ENCODE measurements around the gene BCAN.
A peak's percentile ranks its signal among the peaks of the same experiment; 100 is the strongest.

Gene BCAN

DNA sequence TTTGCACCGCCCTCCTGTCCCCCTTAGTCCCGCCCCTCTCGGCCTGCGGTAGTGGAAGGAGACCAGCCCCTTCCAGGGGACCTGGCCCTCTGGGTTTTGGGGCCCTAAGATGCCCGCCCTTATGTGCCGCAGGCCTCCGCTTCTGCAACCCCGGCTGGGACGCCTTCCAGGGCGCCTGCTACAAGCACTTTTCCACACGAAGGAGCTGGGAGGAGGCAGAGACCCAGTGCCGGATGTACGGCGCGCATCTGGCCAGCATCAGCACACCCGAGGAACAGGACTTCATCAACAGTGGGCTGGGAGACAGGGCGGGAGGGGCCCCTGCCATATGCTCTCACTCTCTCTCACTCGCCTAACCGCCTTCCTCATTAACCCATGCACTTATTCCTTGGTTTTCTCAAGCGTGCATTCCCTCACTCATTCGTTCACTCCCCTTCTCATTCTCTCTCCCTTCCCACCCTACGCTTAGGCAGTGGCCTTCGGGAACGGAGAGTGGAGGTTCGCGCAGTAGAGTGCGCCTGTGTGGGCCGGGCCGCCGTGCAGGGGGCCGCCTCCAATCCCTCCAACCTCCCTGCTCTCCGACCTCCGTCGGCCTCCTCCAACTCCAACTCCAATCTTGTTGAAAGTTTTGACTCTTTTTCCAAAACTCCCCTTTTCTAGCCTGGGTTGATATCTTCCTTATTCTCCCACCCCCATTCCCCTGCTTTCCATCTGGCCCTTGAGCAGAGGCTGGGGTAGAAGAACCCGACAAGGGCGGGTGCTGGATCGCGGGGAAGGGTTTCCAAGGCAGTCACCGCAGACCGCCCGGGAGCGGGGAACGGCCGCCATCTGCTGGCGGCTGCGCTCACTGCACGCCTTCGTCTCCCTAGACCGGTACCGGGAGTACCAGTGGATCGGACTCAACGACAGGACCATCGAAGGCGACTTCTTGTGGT lies 15.2 kb downstream of the BCAN start:
- peaks cover 52 to 56% of the 10 kb centered on the region in 2 experiments for H3K27me3 ChIP-seq (ENCODE audit: control insufficient read depth in 1 of 2, insufficient read depth in 1 of 2, low read length in 2 of 2)
- H2BK5ac ChIP-seq (ENCODE audit: low read depth, low read length, poor library complexity, severe bottlenecking), result no peak overlapping the region
- H3K27ac ChIP-seq (ENCODE audit: low read length, poor library complexity, severe bottlenecking), result no peak overlapping the region
- no peak overlapping the region for H2BK120ac ChIP-seq (ENCODE audit: low read depth, low read length)
- no peak overlapping the region for H2AFZ ChIP-seq (ENCODE audit: low read depth, low read length)
- peaks cover 0 to 2% of the 10 kb centered on the region in 2 experiments for H3K36me3 ChIP-seq (ENCODE audit: control insufficient read depth in 1 of 2, insufficient read depth in 2 of 2, low read depth in 1 of 2, low read length in 2 of 2)
- H2AK5ac ChIP-seq (ENCODE audit: low read length, severe bottlenecking), result no peak overlapping the region
- no peak overlapping the region for H3K14ac ChIP-seq (ENCODE audit: low read length in 2 of 2)
- H3K4me3 ChIP-seq (ENCODE audit: insufficient read depth in 1 of 2, low read depth in 1 of 2, low read length in 2 of 2), result peak overlapping the region in 1 of 2 experiments; percentile 71
- H2BK15ac ChIP-seq (ENCODE audit: low read depth, poor library complexity, severe bottlenecking), result no peak overlapping the region
- peak overlapping the region; percentile 65 for H4K8ac ChIP-seq (ENCODE audit: low read length)
- peak; percentile 75 for DNase-seq
- peak overlapping the region; percentile 71 for H3K4me2 ChIP-seq (ENCODE audit: low read length, poor library complexity, severe bottlenecking)
- 2% methylated on average over 54 of the region's 54 CpGs for WGBS
- no peak overlapping the region for H3K4ac ChIP-seq (ENCODE audit: low read depth in 1 of 2, low read length in 2 of 2)
- peak overlapping the region in 1 of 2 experiments; percentile 48 for H3K18ac ChIP-seq (ENCODE audit: low read depth in 1 of 2, low read length in 2 of 2)
- peaks cover 13% of the 10 kb centered on the region for H3K79me1 ChIP-seq (replicated peaks; ENCODE audit: low read length, poor library complexity, severe bottlenecking)
- no peak overlapping the region for H3K23ac ChIP-seq (ENCODE audit: low read length in 2 of 2)
- H2BK12ac ChIP-seq (ENCODE audit: low read length in 2 of 2), result no peak overlapping the region
- peaks cover 36% of the 10 kb centered on the region for H3K4me1 ChIP-seq (ENCODE audit: control insufficient read depth, insufficient read depth, low read depth, low read length)
- no peaks in the 10 kb centered on the region for H3K9me3 ChIP-seq (ENCODE audit: control insufficient read depth, low read length)
- no peak overlapping the region for H4K91ac ChIP-seq (ENCODE audit: low read length)
- H3K9ac ChIP-seq (ENCODE audit: low read length), result peak overlapping the region; percentile 49

DNA sequence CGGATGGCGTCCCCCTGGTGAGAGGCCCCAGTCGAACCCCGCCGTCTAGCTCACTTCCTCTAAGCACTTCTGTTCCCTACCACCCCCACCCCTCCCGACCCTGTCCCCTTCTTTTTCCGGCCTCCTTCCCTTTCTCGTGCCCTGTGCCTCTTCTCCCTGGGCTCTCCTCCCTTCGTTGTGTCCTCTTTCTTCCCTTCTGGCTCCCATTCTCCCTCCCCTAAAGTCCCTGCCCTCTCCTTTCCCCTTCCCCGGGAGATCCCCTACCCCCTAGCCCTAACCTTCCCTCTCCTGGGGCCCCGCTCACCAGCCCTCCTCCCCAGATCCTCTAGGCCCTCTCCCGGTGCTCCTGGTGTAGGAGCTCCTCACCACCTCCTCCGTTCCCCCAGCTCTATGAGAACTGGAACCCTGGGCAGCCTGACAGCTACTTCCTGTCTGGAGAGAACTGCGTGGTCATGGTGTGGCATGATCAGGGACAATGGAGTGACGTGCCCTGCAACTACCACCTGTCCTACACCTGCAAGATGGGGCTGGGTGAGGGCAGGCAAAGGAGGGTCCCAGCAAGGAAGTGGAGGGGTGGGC lies 15.9 kb downstream of the BCAN start:
- H2BK15ac ChIP-seq (ENCODE audit: low read depth, poor library complexity, severe bottlenecking), result peak overlapping the region; percentile 20
- no peak for DNase-seq
- peak overlapping the region in 1 of 2 experiments; percentile 25 for H3K18ac ChIP-seq (ENCODE audit: low read depth in 1 of 2, low read length in 2 of 2)
- WGBS, result 33% methylated on average over 14 of the region's 15 CpGs
- H2BK5ac ChIP-seq (ENCODE audit: low read depth, low read length, poor library complexity, severe bottlenecking), result no peak overlapping the region
- H2BK12ac ChIP-seq (ENCODE audit: low read length in 2 of 2), result peak overlapping the region in 1 of 2 experiments; percentile 4
- H4K8ac ChIP-seq (ENCODE audit: low read length), result peak overlapping the region; percentile 29
- H3K4me1 ChIP-seq (ENCODE audit: control insufficient read depth, insufficient read depth, low read depth, low read length), result peaks cover 40% of the 10 kb centered on the region
- H3K4ac ChIP-seq (ENCODE audit: low read depth in 1 of 2, low read length in 2 of 2), result peak overlapping the region in 1 of 2 experiments; percentile 37
- H3K9me3 ChIP-seq (ENCODE audit: control insufficient read depth, low read length), result no peaks in the 10 kb centered on the region
- H3K4me2 ChIP-seq (ENCODE audit: low read length, poor library complexity, severe bottlenecking), result no peak overlapping the region
- peak overlapping the region; percentile 34 for H3K9ac ChIP-seq (ENCODE audit: low read length)
- H2AK5ac ChIP-seq (ENCODE audit: low read length, severe bottlenecking), result no peak overlapping the region
- H3K4me3 ChIP-seq (ENCODE audit: insufficient read depth in 1 of 2, low read depth in 1 of 2, low read length in 2 of 2), result no peak overlapping the region
- no peak overlapping the region for H3K23ac ChIP-seq (ENCODE audit: low read length in 2 of 2)
- peaks cover 45 to 49% of the 10 kb centered on the region in 2 experiments for H3K27me3 ChIP-seq (ENCODE audit: control insufficient read depth in 1 of 2, insufficient read depth in 1 of 2, low read length in 2 of 2)
- H2BK120ac ChIP-seq (ENCODE audit: low read depth, low read length), result no peak overlapping the region
- H3K27ac ChIP-seq (ENCODE audit: low read length, poor library complexity, severe bottlenecking), result no peak overlapping the region
- peaks cover 13% of the 10 kb centered on the region for H3K79me1 ChIP-seq (replicated peaks; ENCODE audit: low read length, poor library complexity, severe bottlenecking)
- no peak overlapping the region for H3K14ac ChIP-seq (ENCODE audit: low read length in 2 of 2)
- peaks cover 0 to 2% of the 10 kb centered on the region in 2 experiments for H3K36me3 ChIP-seq (ENCODE audit: control insufficient read depth in 1 of 2, insufficient read depth in 2 of 2, low read depth in 1 of 2, low read length in 2 of 2)
- H4K91ac ChIP-seq (ENCODE audit: low read length), result peak overlapping the region; percentile 56
- H2AFZ ChIP-seq (ENCODE audit: low read depth, low read length), result no peak overlapping the region

GRCh38 chr1:156658496-156658895 lies 16.6 kb downstream of the BCAN start:
- no peak overlapping the region for H2BK12ac ChIP-seq (ENCODE audit: low read length in 2 of 2)
- H3K23ac ChIP-seq (ENCODE audit: low read length in 2 of 2), result no peak overlapping the region
- 96% methylated on average over 14 of the region's 14 CpGs for WGBS
- no peak overlapping the region for H3K4me3 ChIP-seq (ENCODE audit: insufficient read depth in 1 of 2, low read depth in 1 of 2, low read length in 2 of 2)
- H3K36me3 ChIP-seq (ENCODE audit: control insufficient read depth in 1 of 2, insufficient read depth in 2 of 2, low read depth in 1 of 2, low read length in 2 of 2), result peaks cover 0 to 2% of the 10 kb centered on the region in 2 experiments
- no peaks in the 10 kb centered on the region for H3K9me3 ChIP-seq (ENCODE audit: control insufficient read depth, low read length)
- H3K9ac ChIP-seq (ENCODE audit: low read length), result no peak overlapping the region
- no peak overlapping the region for H3K14ac ChIP-seq (ENCODE audit: low read length in 2 of 2)
- no peak overlapping the region for H2BK5ac ChIP-seq (ENCODE audit: low read depth, low read length, poor library complexity, severe bottlenecking)
- H3K4ac ChIP-seq (ENCODE audit: low read depth in 1 of 2, low read length in 2 of 2), result no peak overlapping the region
- H2BK15ac ChIP-seq (ENCODE audit: low read depth, poor library complexity, severe bottlenecking), result peak overlapping the region; percentile 44
- no peak overlapping the region for H2AFZ ChIP-seq (ENCODE audit: low read depth, low read length)
- DNase-seq, result no peak
- H4K8ac ChIP-seq (ENCODE audit: low read length), result no peak overlapping the region
- peaks cover 38 to 42% of the 10 kb centered on the region in 2 experiments for H3K27me3 ChIP-seq (ENCODE audit: control insufficient read depth in 1 of 2, insufficient read depth in 1 of 2, low read length in 2 of 2)
- no peak overlapping the region for H3K27ac ChIP-seq (ENCODE audit: low read length, poor library complexity, severe bottlenecking)
- H3K4me1 ChIP-seq (ENCODE audit: control insufficient read depth, insufficient read depth, low read depth, low read length), result peaks cover 46% of the 10 kb centered on the region
- no peak overlapping the region for H3K18ac ChIP-seq (ENCODE audit: low read depth in 1 of 2, low read length in 2 of 2)
- H4K91ac ChIP-seq (ENCODE audit: low read length), result peak overlapping the region; percentile 18
- no peak overlapping the region for H2BK120ac ChIP-seq (ENCODE audit: low read depth, low read length)
- H3K79me1 ChIP-seq (replicated peaks; ENCODE audit: low read length, poor library complexity, severe bottlenecking), result peaks cover 13% of the 10 kb centered on the region
- no peak overlapping the region for H2AK5ac ChIP-seq (ENCODE audit: low read length, severe bottlenecking)
- H3K4me2 ChIP-seq (ENCODE audit: low read length, poor library complexity, severe bottlenecking), result no peak overlapping the region
